PC-3 (cell line): ENCODE data around the gene CCDC91. TPM values are rescaled to one million over a fixed set of nuclear protein-coding genes. Genes with fewer than 3 reads are reported as not detected.

Experiments used
- ATAC-seq: fragments of 200-7000 bp; cut with Tn5 transposase; 2 replicates; pipeline ENCODE4 v1.9.1; 2020; ENCODE audit warnings: mild to moderate bottlenecking, moderate library complexity
- BruUV-seq: library from RNA; stranded (reverse); fragments of 400-500 nt; replicated peaks from 2 replicates; lab custom pipeline; 2021; lab: Mats Ljungman, UMichigan
- CTCF ChIA-PET: fragments of 300-600 bp; sonication (Branson Sonifier 250); formaldehyde crosslinking; loops from one replicate; lab custom pipeline; 2022; ENCODE audit warnings: antibody characterized with exemption; lab: Charles Lee
- POLR2A ChIA-PET: fragments of 300-600 bp; sonication (Branson Sonifier 250); formaldehyde crosslinking; loops from one replicate; lab custom pipeline; 2022; ENCODE audit warnings: antibody characterized with exemption; ENCODE audit not compliant: unreplicated experiment; lab: Charles Lee
- DNase-seq: peaks from one replicate; pipeline ENCODE4 v3.0.0-alpha.2; 2015
- H2AFZ ChIP-seq: fragments of 300-600 bp; sonication (generic); 2 replicates; pipeline ENCODE4 v1.6.0; 2016; ENCODE audit warnings: antibody characterized with exemption, low read length
- H3F3A ChIP-seq: fragments of 300-600 bp; sonication (generic); one replicate; pipeline ENCODE4 v1.6.0; 2017; ENCODE audit warnings: antibody characterized with exemption, low read length, control low read depth, mild to moderate bottlenecking; ENCODE audit not compliant: unreplicated experiment
- H3K27ac ChIP-seq: fragments of 300-600 bp; sonication (generic); 2 replicates; pipeline ENCODE4 v1.5.1; 2016; ENCODE audit warnings: mild to moderate bottlenecking, low read length
- H3K27me3 ChIP-seq: fragments of 300-600 bp; sonication (generic); 2 replicates; pipeline ENCODE4 v1.6.1; 2016; ENCODE audit warnings: low read length, mixed read lengths
- H3K36me3 ChIP-seq: fragments of 300-600 bp; sonication (generic); 2 replicates; pipeline ENCODE4 v1.6.1; 2016; ENCODE audit warnings: low read depth, mixed run types, low read length, mixed read lengths
- H3K4me1 ChIP-seq: fragments of 300-600 bp; sonication (generic); 2 replicates; pipeline ENCODE4 v1.5.1; 2016; ENCODE audit warnings: low read length; ENCODE audit not compliant: insufficient read depth
- H3K4me2 ChIP-seq: fragments of 300-600 bp; sonication (generic); 2 replicates; pipeline ENCODE4 v1.6.0; 2016; ENCODE audit warnings: low read length
- H3K4me3 ChIP-seq: fragments of 300-600 bp; sonication (generic); 2 replicates; pipeline ENCODE4 v1.5.1; 2016; ENCODE audit warnings: mild to moderate bottlenecking, low read length, mixed read lengths
- H3K79me2 ChIP-seq: fragments of 300-600 bp; sonication (generic); 2 replicates; pipeline ENCODE4 v1.6.1; 2017; ENCODE audit warnings: low read length, mixed read lengths
- H3K9ac ChIP-seq: fragments of 300-600 bp; sonication (generic); 2 replicates; pipeline ENCODE4 v1.6.0; 2016; ENCODE audit warnings: mild to moderate bottlenecking, low read length
- H3K9me2 ChIP-seq: fragments of 300-600 bp; sonication (generic); replicated peaks from 2 replicates; pipeline ENCODE4 v1.6.1; 2016; ENCODE audit warnings: mixed run types, low read length, mixed read lengths
- H3K9me3 ChIP-seq: fragments of 300-600 bp; sonication (generic); 2 replicates; pipeline ENCODE4 v1.6.1; 2016; ENCODE audit warnings: low read length, mixed read lengths
- H4K20me1 ChIP-seq: fragments of 300-600 bp; sonication (generic); 2 replicates; pipeline ENCODE4 v1.6.1; 2016; ENCODE audit warnings: low read length, mixed read lengths
- CTCF ChIP-seq: fragments of 300-600 bp; sonication (generic); conservative IDR thresholded peaks from 2 replicates; pipeline ENCODE4 v1.5.1; 2017; ENCODE audit warnings: antibody characterized with exemption, low read depth, mild to moderate bottlenecking, low read length
- EZH2 ChIP-seq: fragments of 300-600 bp; sonication (generic); IDR thresholded peaks from one replicate; pipeline ENCODE4 v1.6.1; 2017; ENCODE audit warnings: antibody characterized with exemption, mild to moderate bottlenecking, low read length; ENCODE audit not compliant: unreplicated experiment
- EZH2phosphoT487 ChIP-seq: fragments of 300-600 bp; sonication (generic); IDR thresholded peaks from 2 replicates; pipeline ENCODE4 v1.6.1; 2018; ENCODE audit warnings: mild to moderate bottlenecking, antibody characterized with exemption, low read length, borderline replicate concordance
- intact Hi-C: fragments of 100-400 bp; cut with micrococcal nuclease; formaldehyde crosslinking; loops from 2 replicates; pipeline ENCODE4 v1.9.0; 2023
- total RNA-seq: library from RNA; depleted of rRNA; stranded (reverse); fragments of >200 nt; gene quantifications from 2 replicates; pipeline ENCODE4 v1.2.3, GENCODE V29; 2014

The CCDC91 gene
- total RNA-seq, 1 experiment from 2014 or later: 15.7 TPM

GRCh38 chr12:28443337-28443736, 253.1 kb downstream of the CCDC91 start:
- Histone ChIP-seq H3K4me2 (no peak overlapping the region), H3K79me2 (no peaks in the 10 kb centered on the region), H3K9me2 (no peaks in the 10 kb centered on the region), H3K36me3 (no peaks in the 10 kb centered on the region), H3K9ac (no peak overlapping the region), H2AFZ (no peak overlapping the region), H3F3A (no peaks in the 10 kb centered on the region), H3K4me1 (peaks cover 6% of the 10 kb centered on the region; the same call in 1 of the 2 replicates), H4K20me1 (no peaks in the 10 kb centered on the region), H3K27me3 (no peaks in the 10 kb centered on the region), H3K9me3 (no peaks in the 10 kb centered on the region), H3K4me3 (no peak overlapping the region), H3K27ac (no peak overlapping the region)
- peak; percentile 83 for ATAC-seq
- BruUV-seq: no TSS peak
- no peak for TF ChIP-seq EZH2
- no peak for TF ChIP-seq EZH2phosphoT487
- TF ChIP-seq CTCF: no peak
- intact Hi-C loops: loop anchor here (5.0 kb wide), 2 partner anchors 116 to 429 kb away; no protein-coding TSS in a partner anchor
- ChIA-PET CTCF (interaction anchor here (0.6 kb wide), 1 partner anchor 426 kb away, joined by 6 read pairs; no protein-coding TSS in a partner anchor), POLR2A (no interaction called here)
- DNase-seq: peak; percentile 34

GRCh38 chr12:28446031-28446430, 255.8 kb downstream of the CCDC91 start:
- Histone ChIP-seq H3K27ac (no peak overlapping the region), H3K79me2 (no peaks in the 10 kb centered on the region), H2AFZ (no peak overlapping the region), H3K4me1 (peaks cover 6% of the 10 kb centered on the region; the same call in 1 of the 2 replicates), H3K4me2 (no peak overlapping the region), H3K36me3 (no peaks in the 10 kb centered on the region), H3K27me3 (no peaks in the 10 kb centered on the region), H3K9me2 (no peaks in the 10 kb centered on the region), H3F3A (no peaks in the 10 kb centered on the region), H3K9ac (no peak overlapping the region), H3K9me3 (no peaks in the 10 kb centered on the region), H3K4me3 (no peak overlapping the region), H4K20me1 (no peaks in the 10 kb centered on the region)
- intact Hi-C loops: no loop called here
- DNase-seq (no peak), ATAC-seq (no peak)
- no TSS peak for BruUV-seq
- POLR2A ChIA-PET: no interaction called here
- CTCF ChIA-PET: no interaction called here
- TF ChIP-seq EZH2phosphoT487 (no peak), EZH2 (no peak), CTCF (no peak)

DNA sequence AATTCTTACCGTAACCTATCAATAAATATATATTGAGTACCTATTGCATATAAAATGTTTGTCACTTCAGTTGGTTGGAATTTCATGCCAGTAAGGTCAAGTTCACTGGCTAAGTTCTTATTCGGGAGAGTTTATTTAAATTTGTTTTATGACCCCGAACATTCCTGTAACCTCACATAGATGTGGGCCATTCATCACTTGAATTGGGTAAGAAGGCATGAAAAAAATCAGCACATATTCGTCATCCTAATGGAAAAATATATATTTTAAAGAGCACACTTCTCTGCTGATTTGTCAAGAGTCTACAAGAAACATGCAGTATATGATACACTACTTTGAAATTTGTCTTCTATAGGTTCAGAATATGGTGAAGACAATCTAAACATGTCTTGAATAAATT, 263.4 kb downstream of the CCDC91 start:
- POLR2A ChIA-PET: no interaction called here
- no peak overlapping the region for H2AFZ ChIP-seq

More for the DNA sequence above, 263.4 kb downstream of the CCDC91 start:
- intact Hi-C loops: loop anchor here (10.0 kb wide), 1 partner anchor 219 kb away; no protein-coding TSS in a partner anchor
- Histone ChIP-seq H3K36me3 (no peaks in the 10 kb centered on the region), H3K9me3 (no peaks in the 10 kb centered on the region), H3K79me2 (no peaks in the 10 kb centered on the region), H3K4me1 (no peaks in the 10 kb centered on the region), H3K4me2 (no peak overlapping the region), H3K9me2 (no peaks in the 10 kb centered on the region), H4K20me1 (no peaks in the 10 kb centered on the region), H3K27me3 (no peaks in the 10 kb centered on the region), H3F3A (no peaks in the 10 kb centered on the region), H3K4me3 (no peak overlapping the region), H3K9ac (no peak overlapping the region), H3K27ac (no peak overlapping the region)
- DNase-seq (no peak), ATAC-seq (no peak)
- CTCF ChIA-PET: no interaction called here
- TF ChIP-seq EZH2phosphoT487 (no peak), EZH2 (no peak), CTCF (no peak)
- no TSS peak for BruUV-seq
